Measurements from ENCODE around the gene CRHBP.

The CRHBP gene

DNA sequence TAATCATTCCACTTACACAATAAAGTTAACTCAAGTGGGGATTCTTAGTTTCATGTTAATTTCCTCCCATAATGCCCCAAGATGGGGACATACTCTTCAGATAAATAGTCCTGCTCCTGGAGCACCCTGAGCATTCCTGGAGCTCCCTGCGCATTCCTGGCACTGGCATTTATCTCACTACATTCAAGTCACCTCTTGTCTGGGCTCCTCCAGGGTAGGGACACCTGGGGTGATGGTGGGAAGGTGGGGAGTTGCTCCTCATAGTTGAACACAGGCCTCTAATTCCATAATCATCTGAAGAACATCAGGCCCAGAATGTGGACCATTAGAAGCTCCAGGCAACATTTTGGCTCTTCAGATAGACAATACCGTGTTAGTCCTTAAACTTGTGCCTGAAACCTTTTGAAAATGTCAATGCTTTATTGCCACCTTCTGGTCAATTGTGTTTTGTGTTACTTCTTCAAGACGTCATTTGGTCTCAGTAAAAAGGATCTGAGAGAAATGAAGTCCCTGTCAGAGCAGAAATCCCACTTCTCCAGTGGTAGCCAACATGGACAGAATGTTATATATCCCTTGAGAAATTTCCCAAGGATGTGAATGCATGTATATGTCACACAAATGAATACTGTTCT lies 63.2 kb downstream of the CRHBP start:
- DNase-seq (ENCODE audit: low read depth) = no peak

- no peak for DNase-seq (ENCODE audit: low read depth)
Observed at GRCh38 chr5:77016962-77017361, 64.1 kb downstream of the CRHBP start.

DNA sequence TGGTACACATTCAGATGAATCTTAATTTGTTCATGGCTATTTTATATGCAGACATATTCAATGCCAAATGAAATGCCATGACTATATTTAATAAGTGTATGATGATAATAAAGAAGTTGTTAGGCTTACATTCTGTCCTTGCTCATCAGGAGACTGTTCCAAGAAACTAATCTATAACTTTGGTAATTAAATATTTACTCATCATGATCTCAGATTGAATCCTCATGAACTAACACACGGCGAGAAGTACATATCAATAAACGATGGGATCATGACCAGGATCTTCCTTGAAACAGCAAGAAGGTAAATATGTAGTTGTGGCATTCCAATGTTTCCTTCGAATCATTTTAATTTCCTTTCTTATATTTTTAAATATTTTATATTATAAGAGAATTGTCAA lies 64.8 kb downstream of the CRHBP start:
- no peak for DNase-seq (ENCODE audit: low read depth)

Measured in activated T-helper 1 cell treated with Interleukin-2 at 50 U/mL for 16 hours (primary cell).